Mesenchymal stem cell (in vitro differentiated cells and primary cell): ENCODE data around the gene RBM19.

Experiments used
- DNase-seq: peaks from one replicate; pipeline ENCODE4 v3.0.0-alpha.2; 2013
- H2AFZ ChIP-seq: one replicate; pipeline ENCODE4 v1.6.1; 2013; ENCODE audit warnings: low read depth, mild to moderate bottlenecking, control low read depth, inconsistent platforms, low read length, moderate library complexity
- H2AK5ac ChIP-seq: 2 replicates; pipeline ENCODE4 v1.6.1; 2013; ENCODE audit warnings: low read length, moderate library complexity, mild to moderate bottlenecking, inconsistent platforms; ENCODE audit not compliant: severe bottlenecking
- H2BK120ac ChIP-seq: one replicate; pipeline ENCODE4 v1.6.1; 2013; ENCODE audit warnings: low read depth, mild to moderate bottlenecking, inconsistent platforms, low read length, moderate library complexity
- H2BK12ac ChIP-seq, 2 experiments: one replicate each; pipeline ENCODE4 v1.6.1; 2013; ENCODE audit warnings: inconsistent platforms in 2 of 2, low read length in 2 of 2, mild to moderate bottlenecking in 2 of 2, moderate library complexity in 2 of 2, control low read depth in 1 of 2
- H2BK15ac ChIP-seq: one replicate; pipeline ENCODE4 v1.6.1; 2013; ENCODE audit warnings: mild to moderate bottlenecking, low read depth, inconsistent platforms; ENCODE audit not compliant: poor library complexity, severe bottlenecking
- H2BK5ac ChIP-seq: 2 replicates; pipeline ENCODE4 v1.6.1; 2013; ENCODE audit warnings: low read depth, mild to moderate bottlenecking, low read length, control low read depth, inconsistent platforms; ENCODE audit not compliant: poor library complexity, severe bottlenecking
- H3K14ac ChIP-seq, 2 experiments: one replicate each; pipeline ENCODE4 v1.6.1; 2013; ENCODE audit warnings: inconsistent platforms in 2 of 2, low read length in 2 of 2, control low read depth in 1 of 2, mild to moderate bottlenecking in 1 of 2, moderate library complexity in 1 of 2
- H3K18ac ChIP-seq, 2 experiments: one replicate each; pipeline ENCODE4 v1.6.1; 2013; ENCODE audit warnings: inconsistent platforms in 2 of 2, low read length in 2 of 2, control low read depth in 1 of 2, low read depth in 1 of 2, mild to moderate bottlenecking in 1 of 2
- H3K23ac ChIP-seq, 2 experiments: one replicate each; pipeline ENCODE4 v1.6.1; 2013; ENCODE audit warnings: inconsistent platforms in 2 of 2, low read length in 2 of 2, mild to moderate bottlenecking in 2 of 2, moderate library complexity in 2 of 2, control low read depth in 1 of 2
- H3K27ac ChIP-seq: 2 replicates; pipeline ENCODE4 v1.5.1; 2013; ENCODE audit warnings: mild to moderate bottlenecking, moderate library complexity, low read length, control low read depth, inconsistent platforms; ENCODE audit not compliant: poor library complexity, severe bottlenecking
- H3K27me3 ChIP-seq, 2 experiments: 2 replicates each; pipeline versions ENCODE4 v1.6.1 to v1.7.0; 2013; ENCODE audit warnings: low read length in 2 of 2, mild to moderate bottlenecking in 2 of 2, moderate library complexity in 2 of 2, control low read depth in 1 of 2, inconsistent platforms in 1 of 2; ENCODE audit not compliant: control insufficient read depth in 1 of 2, insufficient read depth in 1 of 2
- H3K36me3 ChIP-seq, 2 experiments: 2 replicates each; pipeline versions ENCODE4 v1.6.1 to v1.7.0; 2013; ENCODE audit warnings: low read length in 2 of 2, control low read depth in 1 of 2, inconsistent platforms in 1 of 2, low read depth in 1 of 2, mild to moderate bottlenecking in 1 of 2; ENCODE audit not compliant: insufficient read depth in 2 of 2, control insufficient read depth in 1 of 2
- H3K4ac ChIP-seq, 2 experiments: one replicate each; pipeline ENCODE4 v1.6.1; 2013; ENCODE audit warnings: inconsistent platforms in 2 of 2, low read length in 2 of 2, mild to moderate bottlenecking in 2 of 2, moderate library complexity in 2 of 2, control low read depth in 1 of 2, low read depth in 1 of 2
- H3K4me1 ChIP-seq: 2 replicates; pipeline ENCODE4 v1.6.1; 2013; ENCODE audit warnings: low read depth, low read length, control low read depth; ENCODE audit not compliant: control insufficient read depth, insufficient read depth
- H3K4me2 ChIP-seq: 2 replicates; pipeline ENCODE4 v1.6.1; 2013; ENCODE audit warnings: low read length, mild to moderate bottlenecking, inconsistent platforms; ENCODE audit not compliant: poor library complexity, severe bottlenecking
- H3K4me3 ChIP-seq, 2 experiments: 2 replicates each; pipeline versions ENCODE4 v1.5.1 to v1.7.0; 2013; ENCODE audit warnings: low read length in 2 of 2, mild to moderate bottlenecking in 2 of 2, control low read depth in 1 of 2, low read depth in 1 of 2; ENCODE audit not compliant: insufficient read depth in 1 of 2
- H3K79me1 ChIP-seq: replicated peaks from 2 replicates; pipeline ENCODE4 v1.6.1; 2013; ENCODE audit warnings: mild to moderate bottlenecking, control low read depth, low read length, inconsistent platforms; ENCODE audit not compliant: poor library complexity, severe bottlenecking
- H3K9ac ChIP-seq: 2 replicates; pipeline ENCODE4 v1.7.0; 2013; ENCODE audit warnings: mild to moderate bottlenecking, low read length, moderate library complexity
- H3K9me3 ChIP-seq: 2 replicates; pipeline ENCODE4 v1.7.0; 2013; ENCODE audit warnings: mild to moderate bottlenecking, low read length; ENCODE audit not compliant: control insufficient read depth
- H4K8ac ChIP-seq: one replicate; pipeline ENCODE4 v1.6.1; 2013; ENCODE audit warnings: inconsistent platforms, mild to moderate bottlenecking, low read length, moderate library complexity
- H4K91ac ChIP-seq: one replicate; pipeline ENCODE4 v1.6.1; 2013; ENCODE audit warnings: mild to moderate bottlenecking, low read length, inconsistent platforms
- WGBS: methylation state at CpG from one replicate; pipeline ENCODE4 v1.1.7; 2013; ENCODE audit warnings: mixed read lengths; 5-methylcytosine and 5-hydroxymethylcytosine counted together

The RBM19 gene

DNA sequence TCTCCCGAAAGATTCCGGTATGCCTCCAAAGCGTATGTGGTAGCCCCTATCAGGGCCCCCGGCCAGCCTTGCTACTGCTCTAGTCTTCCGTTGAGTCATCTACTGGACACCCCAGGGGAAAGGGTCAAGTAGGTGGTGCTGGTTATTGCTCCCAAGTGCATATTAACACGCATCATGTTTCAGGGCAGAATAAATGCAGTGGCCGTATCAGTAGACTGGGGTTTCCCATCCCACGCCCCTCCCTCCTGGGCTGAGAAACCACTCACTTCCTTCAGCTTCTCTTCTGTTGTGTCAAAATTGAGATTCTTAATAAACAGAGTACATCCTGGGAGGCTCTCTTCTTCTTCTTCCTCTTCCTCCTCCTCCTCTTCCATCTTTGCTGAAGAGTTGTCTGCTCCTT is 39.3 kb downstream of the RBM19 start:
- no peak overlapping the region for H4K8ac ChIP-seq
- peaks cover 7% of the 10 kb centered on the region for H3K4me1 ChIP-seq
- no peak overlapping the region for H2AFZ ChIP-seq
- H3K4me3 ChIP-seq: no peak overlapping the region
- no peak overlapping the region for H3K23ac ChIP-seq
- no peak overlapping the region for H2BK15ac ChIP-seq
- no peak overlapping the region for H2AK5ac ChIP-seq
- H2BK12ac ChIP-seq: no peak overlapping the region
- WGBS: 73% methylated on average over 7 of the region's 8 CpGs
- H2BK120ac ChIP-seq: no peak overlapping the region
- no peak overlapping the region for H3K14ac ChIP-seq
- H3K27ac ChIP-seq: no peak overlapping the region
- peaks cover 18% of the 10 kb centered on the region for H3K79me1 ChIP-seq
- DNase-seq: peak; percentile 72
- H3K18ac ChIP-seq: no peak overlapping the region
- no peaks in the 10 kb centered on the region for H3K27me3 ChIP-seq
- no peak overlapping the region for H3K4ac ChIP-seq
- H3K4me2 ChIP-seq: no peak overlapping the region
- no peak overlapping the region for H4K91ac ChIP-seq
- no peak overlapping the region for H3K9ac ChIP-seq
- H3K9me3 ChIP-seq: no peaks in the 10 kb centered on the region
- H3K36me3 ChIP-seq: peaks cover 43 to 77% of the 10 kb centered on the region in 2 experiments
- no peak overlapping the region for H2BK5ac ChIP-seq

GRCh38 chr12:113924341-113924740 is 41.8 kb downstream of the RBM19 start:
- no peak overlapping the region for H2AFZ ChIP-seq
- peaks cover 4% of the 10 kb centered on the region for H3K4me1 ChIP-seq

DNA sequence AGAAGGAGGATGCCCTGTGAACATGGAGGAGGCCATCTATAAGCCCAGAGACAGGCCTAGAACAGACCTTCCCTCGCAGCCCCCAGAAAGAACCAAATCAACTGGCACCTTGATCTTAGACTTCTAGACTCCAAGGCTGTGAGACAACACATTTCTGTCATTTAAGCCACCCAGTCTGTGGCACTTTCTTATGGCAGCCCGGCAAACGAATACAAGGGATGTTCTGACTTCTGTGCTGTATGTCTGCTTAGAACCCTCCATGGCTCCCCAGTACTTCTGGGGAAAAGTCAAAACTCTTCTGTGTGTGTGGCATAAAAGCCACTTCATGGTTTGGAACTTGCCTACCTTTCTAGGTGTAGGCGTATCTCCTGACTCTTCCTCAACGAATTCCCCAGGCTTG is 42.9 kb downstream of the RBM19 start:
- Histone ChIP-seq H3K4me3 (no peak overlapping the region), H2BK120ac (no peak overlapping the region), H2AFZ (no peak overlapping the region), H2AK5ac (no peak overlapping the region), H3K79me1 (no peaks in the 10 kb centered on the region), H3K4ac (no peak overlapping the region), H2BK5ac (no peak overlapping the region), H3K27me3 (no peaks in the 10 kb centered on the region), H3K27ac (no peak overlapping the region), H4K8ac (no peak overlapping the region), H3K9ac (no peak overlapping the region), H3K14ac (no peak overlapping the region), H2BK12ac (no peak overlapping the region), H3K9me3 (no peaks in the 10 kb centered on the region), H3K18ac (no peak overlapping the region), H3K23ac (no peak overlapping the region), H3K4me2 (no peak overlapping the region), H4K91ac (no peak overlapping the region), H3K4me1 (peaks cover 4% of the 10 kb centered on the region), H3K36me3 (peaks cover 34 to 76% of the 10 kb centered on the region in 2 experiments), H2BK15ac (no peak overlapping the region)
- 97% methylated on average over 5 of the region's 5 CpGs for WGBS
- no peak for DNase-seq

More at GRCh38 chr12:113924341-113924740, 41.8 kb downstream of the RBM19 start:
- Histone ChIP-seq H3K79me1 (peaks cover 6% of the 10 kb centered on the region), H2BK12ac (no peak overlapping the region), H3K36me3 (peaks cover 39 to 78% of the 10 kb centered on the region in 2 experiments), H3K4ac (no peak overlapping the region), H3K4me2 (no peak overlapping the region), H3K23ac (no peak overlapping the region), H4K91ac (no peak overlapping the region), H2BK120ac (no peak overlapping the region), H3K14ac (no peak overlapping the region), H3K9me3 (no peaks in the 10 kb centered on the region), H2BK15ac (no peak overlapping the region), H4K8ac (no peak overlapping the region), H3K27me3 (no peaks in the 10 kb centered on the region), H3K27ac (no peak overlapping the region), H3K4me3 (no peak overlapping the region), H2AK5ac (no peak overlapping the region), H2BK5ac (no peak overlapping the region), H3K9ac (no peak overlapping the region), H3K18ac (no peak overlapping the region)
- 71% methylated on average over 4 of the region's 4 CpGs for WGBS
- DNase-seq: no peak

- Histone ChIP-seq H3K14ac (no peak overlapping the region), H2AK5ac (no peak overlapping the region), H4K91ac (no peak overlapping the region), H3K23ac (no peak overlapping the region), H2BK120ac (no peak overlapping the region), H2BK15ac (no peak overlapping the region), H3K9ac (no peak overlapping the region), H3K79me1 (no peaks in the 10 kb centered on the region), H3K4me2 (no peak overlapping the region), H3K9me3 (no peaks in the 10 kb centered on the region), H3K4ac (no peak overlapping the region), H3K36me3 (peaks cover 35 to 85% of the 10 kb centered on the region in 2 experiments), H3K18ac (no peak overlapping the region), H3K27me3 (no peaks in the 10 kb centered on the region), H3K4me1 (no peaks in the 10 kb centered on the region), H2BK5ac (no peak overlapping the region), H2BK12ac (no peak overlapping the region), H4K8ac (no peak overlapping the region), H3K4me3 (no peak overlapping the region), H2AFZ (no peak overlapping the region), H3K27ac (no peak overlapping the region)
- WGBS: 95% methylated on average over 3 of the region's 3 CpGs
- DNase-seq: no peak
Observed at GRCh38 chr12:113921430-113921829, 44.7 kb downstream of the RBM19 start.
